Activated T-cell treated with anti-CD3 and anti-CD28 coated beads, Interleukin-2, amount 50 U/mL, for 72 hours (primary cell): Measurements from ENCODE around the gene HAGH. TPM values are rescaled to one million over a fixed set of nuclear protein-coding genes. Genes with fewer than 3 reads are reported as not detected.

Experiments used
- ATAC-seq, 2 donors: fragments of 150-1000 bp; cut with Tn5 transposase; replicated peaks in 1 of 2; 2 replicates each; pipeline ENCODE4 v1.10.0; 2021; ENCODE audit warnings: moderate library complexity in 2 of 2, mild to moderate bottlenecking in 1 of 2
- DNase-seq, 2 donors: peaks; one replicate each; pipeline ENCODE4 v3.0.0; 2021 to 2022; ENCODE audit warnings: mixed read lengths in 1 of 2
- H3K27ac Mint-ChIP-seq: one replicate; pipeline ENCODE4 v1.8.0; 2022; ENCODE audit warnings: mild to moderate bottlenecking, moderate library complexity, mixed read lengths
- H3K27me3 Mint-ChIP-seq: one replicate; pipeline ENCODE4 v1.8.0; 2022; ENCODE audit warnings: low read depth, mixed read lengths
- H3K36me3 Mint-ChIP-seq, 2 donors: one replicate each; pipeline ENCODE4 v1.8.0; 2022; ENCODE audit warnings: mixed read lengths in 2 of 2, mild to moderate bottlenecking in 1 of 2; ENCODE audit not compliant: insufficient read depth in 2 of 2
- H3K4me1 Mint-ChIP-seq: one replicate; pipeline ENCODE4 v1.8.0; 2022; ENCODE audit warnings: low read depth, mixed read lengths
- H3K4me3 Mint-ChIP-seq, 2 donors: one replicate each; pipeline ENCODE4 v1.8.0; 2022; ENCODE audit warnings: mild to moderate bottlenecking in 2 of 2, mixed read lengths in 2 of 2, moderate library complexity in 2 of 2
- H3K9me3 Mint-ChIP-seq, 2 donors: one replicate each; pipeline ENCODE4 v1.8.0; 2022; ENCODE audit warnings: mixed read lengths in 2 of 2
- total RNA-seq, 2 donors: library from RNA; stranded (reverse); gene quantifications; one replicate each; pipeline ENCODE4 v1.2.3, GENCODE V29; 2022

HAGH gene
- total RNA-seq, 2 donors from 2014 or later = 45.0 to 53.5 TPM

DNA sequence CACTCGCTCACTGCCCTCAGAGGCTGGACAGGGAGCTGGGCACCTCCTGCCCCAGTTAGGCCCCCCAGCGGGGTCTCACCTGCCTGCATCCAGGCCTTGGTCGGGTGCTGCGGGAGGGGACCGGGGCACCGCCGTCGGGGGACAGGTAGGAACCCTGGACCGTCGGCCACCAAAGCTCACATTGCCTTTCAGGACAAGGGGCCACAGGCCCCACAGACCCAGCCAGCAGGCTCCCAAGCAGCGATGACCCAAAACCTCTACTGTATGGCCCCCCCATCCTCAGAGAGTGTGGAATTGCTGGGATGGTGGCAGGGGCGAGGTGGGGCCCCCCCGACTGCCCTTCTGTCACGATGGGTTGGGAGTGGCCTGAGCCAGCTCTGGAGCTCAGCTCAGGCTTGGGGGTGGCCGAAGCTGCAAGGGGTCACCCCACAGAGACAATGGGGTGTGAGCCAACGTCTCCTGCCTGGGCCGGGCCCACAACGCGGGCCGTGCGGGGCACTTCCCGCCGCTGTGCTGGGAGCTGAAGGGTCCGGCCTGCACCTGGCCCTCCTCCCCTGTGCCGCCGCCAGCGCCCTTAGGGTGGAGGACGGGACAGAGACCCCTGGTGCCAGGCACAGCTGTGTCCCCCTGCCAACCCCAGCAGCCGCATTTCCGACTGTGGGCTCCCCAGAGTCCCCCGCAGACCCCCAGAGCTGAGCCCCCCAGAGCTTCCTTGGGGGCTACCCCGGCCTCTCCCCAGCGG lies 33.6 kb downstream of the HAGH start:
- H3K27ac Mint-ChIP-seq = no peak overlapping the region
- H3K9me3 Mint-ChIP-seq = no peaks in the 10 kb centered on the region
- ATAC-seq (no peak), DNase-seq (no peak)
- H3K27me3 Mint-ChIP-seq = no peaks in the 10 kb centered on the region
- H3K4me1 Mint-ChIP-seq = no peaks in the 10 kb centered on the region
- H3K4me3 Mint-ChIP-seq = no peak overlapping the region
- H3K36me3 Mint-ChIP-seq = peaks cover 4 to 7% of the 10 kb centered on the region in 2 donors

GRCh38 chr16:1791943-1792812 lies 34.4 kb downstream of the HAGH start:
- no peaks in the 10 kb centered on the region for H3K27me3 Mint-ChIP-seq
- peaks cover 3 to 5% of the 10 kb centered on the region in 2 donors for H3K36me3 Mint-ChIP-seq
- H3K9me3 Mint-ChIP-seq = no peaks in the 10 kb centered on the region
- H3K4me1 Mint-ChIP-seq = no peaks in the 10 kb centered on the region
- H3K27ac Mint-ChIP-seq = no peak overlapping the region
- ATAC-seq (no peak), DNase-seq (no peak)
- H3K4me3 Mint-ChIP-seq = no peak overlapping the region

- no peaks in the 10 kb centered on the region for H3K4me1 Mint-ChIP-seq
- peaks cover 1 to 2% of the 10 kb centered on the region in 2 donors for H3K36me3 Mint-ChIP-seq
- H3K27me3 Mint-ChIP-seq = no peaks in the 10 kb centered on the region
- no peak overlapping the region for H3K4me3 Mint-ChIP-seq
- H3K9me3 Mint-ChIP-seq = no peaks in the 10 kb centered on the region
- no peak overlapping the region for H3K27ac Mint-ChIP-seq
- DNase-seq (no peak), ATAC-seq (no peak)
Observed at GRCh38 chr16:1791256-1791942, 35.2 kb downstream of the HAGH start.

DNA sequence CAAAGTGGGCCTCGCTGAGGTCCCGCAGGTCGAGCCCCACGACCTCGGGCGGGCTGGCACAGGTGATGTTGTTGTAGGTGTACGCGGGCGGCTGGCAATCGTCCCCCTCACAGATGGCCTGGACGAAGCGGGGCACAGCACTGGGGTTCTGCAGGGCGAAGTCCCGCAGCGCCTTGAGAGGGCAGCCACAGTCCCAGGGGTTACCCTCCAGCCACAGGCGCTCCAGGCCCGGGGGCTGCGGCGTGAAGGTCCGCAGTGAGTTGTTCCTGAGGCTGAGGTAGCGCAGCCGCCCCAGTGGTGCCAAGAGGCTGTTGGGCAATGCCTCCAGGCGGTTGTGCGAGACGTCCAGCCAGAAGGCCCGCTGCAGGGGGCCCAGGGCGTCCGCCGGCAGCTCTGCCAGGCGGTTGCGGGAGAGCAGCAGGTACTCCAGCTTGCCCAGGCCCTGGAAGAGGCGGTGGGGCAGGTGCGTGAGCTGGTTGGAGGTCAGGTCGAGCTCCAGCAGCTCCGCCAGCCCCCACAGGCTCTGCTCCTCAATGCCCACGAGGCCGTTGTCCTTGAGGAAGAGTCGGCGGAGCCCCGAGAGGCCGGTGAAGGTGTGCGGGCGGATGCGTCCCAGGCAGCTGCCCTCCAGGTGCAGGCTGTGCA lies 35.9 kb downstream of the HAGH start:
- Mint-ChIP-seq H3K9me3 (no peaks in the 10 kb centered on the region), H3K4me1 (no peaks in the 10 kb centered on the region), H3K27me3 (no peaks in the 10 kb centered on the region), H3K4me3 (no peak overlapping the region), H3K27ac (no peak overlapping the region), H3K36me3 (peaks cover 1 to 2% of the 10 kb centered on the region in 2 donors)
- no peak for DNase-seq
- no peak for ATAC-seq

- Mint-ChIP-seq H3K27me3 (no peaks in the 10 kb centered on the region), H3K4me3 (no peak overlapping the region), H3K36me3 (peaks cover 1 to 2% of the 10 kb centered on the region in 2 donors), H3K27ac (no peak overlapping the region), H3K9me3 (no peaks in the 10 kb centered on the region), H3K4me1 (peaks cover 2% of the 10 kb centered on the region)
- ATAC-seq (no peak), DNase-seq (no peak)
Observed at GRCh38 chr16:1790261-1790610, 36.4 kb downstream of the HAGH start.

GRCh38 chr16:1789643-1790045 lies 37.0 kb downstream of the HAGH start:
- Mint-ChIP-seq H3K27me3 (no peaks in the 10 kb centered on the region), H3K4me1 (peaks cover 7% of the 10 kb centered on the region), H3K9me3 (no peaks in the 10 kb centered on the region), H3K4me3 (no peak overlapping the region), H3K27ac (no peak overlapping the region), H3K36me3 (peaks cover 1 to 2% of the 10 kb centered on the region in 2 donors)
- no peak for ATAC-seq
- DNase-seq = no peak

DNA sequence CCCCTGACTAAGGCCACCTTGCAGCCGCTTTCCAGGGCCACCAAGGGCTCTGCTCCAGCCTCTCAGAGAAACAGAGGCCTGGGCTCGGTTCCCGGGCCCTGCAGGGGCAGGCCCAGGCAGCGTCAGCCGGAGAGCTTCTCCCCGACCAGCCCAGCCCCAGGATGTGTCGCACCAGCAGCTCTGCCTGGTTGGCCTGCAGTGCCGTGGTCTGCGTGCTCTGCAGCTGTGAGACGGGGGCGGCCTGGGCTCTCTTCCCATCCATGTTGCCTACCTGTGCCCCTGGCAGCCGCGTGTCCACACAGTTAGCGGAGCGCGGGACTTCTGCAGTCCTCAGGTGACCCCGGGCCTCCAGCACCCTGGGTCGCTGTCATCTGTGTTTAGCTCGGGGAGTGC lies 37.9 kb downstream of the HAGH start:
- no peak overlapping the region for H3K4me3 Mint-ChIP-seq
- no peak for DNase-seq
- H3K36me3 Mint-ChIP-seq = peaks cover 1 to 2% of the 10 kb centered on the region in 2 donors
- peaks cover 7% of the 10 kb centered on the region for H3K4me1 Mint-ChIP-seq
- H3K27me3 Mint-ChIP-seq = no peaks in the 10 kb centered on the region
- no peaks in the 10 kb centered on the region for H3K9me3 Mint-ChIP-seq
- no peak for ATAC-seq
- no peak overlapping the region for H3K27ac Mint-ChIP-seq

DNA sequence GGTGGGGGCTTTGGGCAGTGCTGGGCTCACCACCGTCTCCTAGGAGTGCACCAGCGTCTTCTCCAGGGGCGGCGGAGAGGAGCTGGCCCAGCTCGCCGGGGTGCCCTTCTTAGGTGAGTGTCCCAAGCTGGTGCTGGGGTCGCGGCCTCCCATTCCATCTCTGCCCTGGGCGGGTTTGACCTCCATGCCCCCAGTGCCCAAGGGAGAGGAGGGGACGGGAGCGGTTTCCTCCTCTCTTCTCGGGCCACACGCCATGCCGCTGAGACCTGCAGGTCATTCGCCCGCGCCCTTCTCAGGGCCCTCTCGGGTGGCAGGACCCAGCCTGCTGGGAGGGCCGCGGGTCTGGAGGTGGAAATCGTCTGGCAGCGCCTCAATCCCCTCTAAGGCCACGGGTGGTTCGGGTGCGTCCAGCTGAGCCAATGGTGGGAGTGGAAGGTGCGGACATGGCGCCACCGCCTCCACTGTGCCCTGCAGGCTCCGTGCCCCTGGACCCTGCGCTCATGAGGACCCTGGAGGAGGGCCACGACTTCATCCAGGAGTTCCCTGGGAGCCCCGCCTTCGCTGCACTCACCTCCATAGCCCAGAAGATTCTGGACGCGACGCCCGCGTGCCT lies 38.4 kb downstream of the HAGH start:
- Mint-ChIP-seq H3K36me3 (peaks cover 1 to 2% of the 10 kb centered on the region in 2 donors), H3K27ac (no peak overlapping the region), H3K4me3 (no peak overlapping the region), H3K4me1 (peaks cover 7% of the 10 kb centered on the region), H3K9me3 (no peaks in the 10 kb centered on the region), H3K27me3 (no peaks in the 10 kb centered on the region)
- ATAC-seq = no peak
- DNase-seq = no peak

GRCh38 chr16:1787322-1788094 lies 39.1 kb downstream of the HAGH start:
- Mint-ChIP-seq H3K4me3 (no peak overlapping the region), H3K27ac (no peak overlapping the region), H3K9me3 (no peaks in the 10 kb centered on the region), H3K36me3 (peaks cover 1 to 2% of the 10 kb centered on the region in 2 donors), H3K4me1 (peaks cover 7% of the 10 kb centered on the region), H3K27me3 (no peaks in the 10 kb centered on the region)
- DNase-seq = no peak
- ATAC-seq = no peak

GRCh38 chr16:1787056-1787321 lies 39.6 kb downstream of the HAGH start:
- DNase-seq (no peak), ATAC-seq (no peak)
- Mint-ChIP-seq H3K27ac (no peak overlapping the region), H3K4me3 (no peak overlapping the region), H3K36me3 (peaks cover 2 to 3% of the 10 kb centered on the region in 2 donors), H3K9me3 (no peaks in the 10 kb centered on the region), H3K4me1 (peaks cover 7% of the 10 kb centered on the region), H3K27me3 (no peaks in the 10 kb centered on the region)

DNA sequence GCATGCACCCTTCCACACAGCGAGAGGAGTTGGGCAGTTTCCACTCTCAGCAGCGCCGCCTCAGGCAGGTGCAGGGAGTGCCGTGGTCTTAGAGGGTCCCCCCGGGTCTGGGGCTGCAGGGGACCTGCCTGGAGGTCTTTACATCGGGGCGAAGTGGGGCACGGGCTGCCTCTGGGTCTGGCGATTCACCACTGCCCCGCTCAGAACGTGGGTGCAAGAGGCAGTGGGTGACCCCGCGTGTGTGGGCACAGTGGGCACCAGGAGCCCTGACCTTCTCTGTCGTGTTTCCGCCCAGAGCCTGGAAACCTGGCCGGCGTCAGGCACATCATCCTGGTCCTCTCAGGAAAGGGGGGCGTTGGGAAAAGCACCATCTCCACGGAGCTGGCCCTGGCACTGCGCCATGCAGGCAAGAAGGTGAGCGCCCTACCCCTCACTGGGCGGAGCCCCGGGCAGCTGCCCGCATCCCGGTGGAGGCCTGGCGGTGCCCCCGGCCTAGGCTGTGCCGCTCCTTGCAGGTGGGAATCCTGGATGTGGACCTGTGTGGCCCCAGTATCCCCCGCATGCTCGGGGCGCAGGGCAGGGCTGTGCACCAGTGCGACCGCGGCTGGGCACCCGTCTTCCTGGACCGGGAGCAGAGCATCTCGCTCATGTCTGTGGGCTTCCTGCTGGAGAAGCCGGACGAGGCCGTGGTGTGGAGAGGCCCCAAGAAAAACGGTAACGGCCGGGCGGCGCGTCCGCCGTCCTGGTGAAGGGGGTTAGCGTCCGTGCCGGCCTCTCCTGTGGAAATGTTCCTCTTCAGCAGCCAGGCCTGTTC lies 40.2 kb downstream of the HAGH start:
- no peak overlapping the region for H3K27ac Mint-ChIP-seq
- H3K36me3 Mint-ChIP-seq = peaks cover 2 to 3% of the 10 kb centered on the region in 2 donors
- no peaks in the 10 kb centered on the region for H3K9me3 Mint-ChIP-seq
- H3K4me3 Mint-ChIP-seq = no peak overlapping the region
- DNase-seq (peak in 1 of 2 donors; percentile 1), ATAC-seq (no peak)
- H3K27me3 Mint-ChIP-seq = no peaks in the 10 kb centered on the region
- H3K4me1 Mint-ChIP-seq = peaks cover 12% of the 10 kb centered on the region

DNA sequence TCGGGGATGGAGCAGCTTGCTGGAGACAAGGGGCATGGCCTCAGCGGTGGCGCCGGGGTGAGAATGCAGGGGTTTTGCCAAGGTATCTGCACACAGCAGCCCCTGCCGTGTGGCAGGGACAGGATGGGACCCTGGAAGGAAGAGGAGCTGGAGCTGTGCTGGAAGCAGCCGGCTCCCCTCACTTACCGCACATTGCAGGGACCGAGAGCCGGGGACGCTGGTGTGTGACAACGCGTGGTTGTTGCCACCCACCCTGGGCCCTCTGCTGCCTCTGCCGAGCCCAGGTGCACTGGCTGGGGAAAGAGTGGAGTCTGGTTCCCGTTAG lies 40.8 kb downstream of the HAGH start:
- Mint-ChIP-seq H3K4me3 (no peak overlapping the region), H3K4me1 (peaks cover 19% of the 10 kb centered on the region), H3K9me3 (no peaks in the 10 kb centered on the region), H3K27me3 (no peaks in the 10 kb centered on the region), H3K27ac (no peak overlapping the region), H3K36me3 (peaks cover 2 to 3% of the 10 kb centered on the region in 2 donors)
- DNase-seq = no peak
- no peak for ATAC-seq
